ENCODE results near the gene SIRPG.
"Not testable (repeated sequence)": the region's sequence is repeated elsewhere in the genome, so short reads cannot be mapped to it uniquely, and the experiment has no call there.

Gene SIRPG

GRCh38 chr20:1671891-1672669 lies 14.5 kb upstream of the SIRPG start:
- DNase-seq, result no peak

DNA sequence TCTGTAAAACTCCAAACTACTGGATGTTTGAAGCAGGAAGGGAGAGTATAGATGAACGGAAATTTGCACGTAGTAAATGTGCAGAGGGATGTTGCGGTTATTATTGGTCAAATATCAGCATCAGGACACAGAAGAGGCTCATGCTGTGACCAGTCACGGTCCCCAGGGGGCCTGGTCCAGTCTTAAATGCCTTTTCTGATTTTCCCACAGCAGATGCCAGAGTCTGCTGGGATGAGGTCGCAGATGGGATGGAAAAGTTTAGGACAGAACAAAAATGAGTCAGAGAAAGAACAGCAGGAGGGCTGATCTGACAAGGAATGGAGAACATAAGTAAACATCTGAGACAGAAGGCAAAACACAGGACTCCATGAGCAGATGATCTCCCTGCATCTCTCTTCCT lies 11.7 kb upstream of the SIRPG start:
- peak in 1 of 2 experiments; percentile 12 for DNase-seq

DNA sequence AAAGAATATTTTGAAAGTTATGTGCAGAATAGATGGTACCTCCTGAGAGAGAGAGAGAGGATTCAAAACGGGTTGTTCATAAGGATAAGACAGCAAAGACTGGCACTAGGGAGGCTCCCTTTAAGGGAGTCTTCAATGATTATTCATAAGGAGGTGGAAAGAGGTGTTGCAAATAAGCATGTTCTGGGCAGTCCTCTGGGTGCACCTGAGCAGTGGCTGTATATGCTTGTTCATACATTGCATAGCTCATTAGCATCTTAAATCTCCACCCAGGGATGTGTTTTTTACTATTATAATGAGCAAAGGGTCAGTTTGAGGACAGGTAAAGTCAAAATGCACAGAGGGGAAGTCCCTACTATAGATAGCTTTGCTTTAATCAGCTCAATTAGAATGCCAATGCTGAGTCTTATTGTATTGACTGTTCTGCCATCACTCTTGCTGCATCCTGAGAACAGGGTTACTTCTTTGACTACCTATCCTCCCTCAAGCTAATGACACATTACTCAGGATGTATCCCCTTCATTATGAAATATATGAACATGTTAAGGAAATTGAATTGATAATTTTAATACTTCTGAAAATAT lies 10.0 kb upstream of the SIRPG start:
- no peak for DNase-seq

GRCh38 chr20:1666802-1667201 lies 9.2 kb upstream of the SIRPG start:
- no peak for DNase-seq

GRCh38 chr20:1665345-1665744 lies 7.8 kb upstream of the SIRPG start:
- no peak for DNase-seq

- DNase-seq, result no peak
Observed at GRCh38 chr20:1664911-1665310, 7.3 kb upstream of the SIRPG start.

GRCh38 chr20:1663917-1664316 lies 6.3 kb upstream of the SIRPG start:
- no peak for DNase-seq

DNA sequence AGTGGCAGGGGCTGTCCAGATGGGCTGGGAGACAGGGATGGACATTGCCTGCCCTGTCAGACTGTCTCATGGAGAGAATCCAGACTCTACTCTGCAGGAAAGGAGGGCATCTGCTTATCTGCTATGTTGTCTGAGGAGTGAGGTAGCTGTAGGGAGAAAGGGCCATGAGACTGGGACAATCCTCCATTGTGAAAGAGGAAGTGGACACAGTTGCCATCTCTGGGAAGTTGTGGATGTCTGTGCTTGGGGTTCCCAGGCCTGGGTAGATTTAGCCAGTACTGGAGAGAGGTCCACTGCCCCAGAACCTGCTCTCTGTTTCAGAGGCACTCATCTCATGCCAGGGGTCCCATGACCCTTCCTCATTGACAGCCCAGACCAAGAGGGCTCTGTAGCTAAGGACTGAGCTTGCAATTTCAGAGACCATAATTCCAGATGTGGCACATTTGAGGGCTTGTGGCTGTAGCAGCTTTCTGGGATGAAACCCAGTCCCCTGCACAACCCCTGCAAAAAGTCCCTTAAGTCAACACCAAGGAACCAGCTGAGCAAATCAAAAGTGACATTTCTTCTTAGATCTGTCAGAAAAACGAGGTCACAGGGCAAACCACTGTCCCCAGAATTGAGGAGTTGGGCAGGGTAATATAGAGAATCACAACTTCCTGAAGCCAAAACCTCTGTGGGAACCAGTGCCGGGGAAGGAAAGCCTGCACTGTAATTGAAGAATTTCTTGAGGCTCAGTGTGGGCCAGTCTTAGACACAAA lies 4.1 kb upstream of the SIRPG start:
- no peak for DNase-seq

GRCh38 chr20:1660246-1660645 lies 2.7 kb upstream of the SIRPG start:
- DNase-seq, result no peak

DNA sequence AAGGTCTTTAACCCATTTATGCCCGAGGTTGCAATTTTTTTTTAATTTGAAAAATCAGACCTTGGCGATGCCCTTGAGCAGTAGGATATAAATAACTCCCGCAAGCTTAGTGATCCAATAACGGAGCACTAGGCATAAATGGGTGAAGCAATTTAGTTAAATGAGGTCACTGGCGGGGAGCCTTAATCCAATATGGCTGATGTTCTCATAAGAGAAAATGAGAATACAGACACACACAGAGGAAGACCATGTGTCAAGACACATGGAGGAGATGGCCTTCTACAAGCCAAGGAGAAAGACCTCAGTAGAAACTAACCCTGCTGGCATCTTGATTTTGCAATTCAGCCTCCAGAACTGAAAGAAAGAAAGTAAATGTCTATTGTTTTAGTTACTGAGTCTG lies 735 bp downstream of the SIRPG start:
- DNase-seq, result no peak

DNA sequence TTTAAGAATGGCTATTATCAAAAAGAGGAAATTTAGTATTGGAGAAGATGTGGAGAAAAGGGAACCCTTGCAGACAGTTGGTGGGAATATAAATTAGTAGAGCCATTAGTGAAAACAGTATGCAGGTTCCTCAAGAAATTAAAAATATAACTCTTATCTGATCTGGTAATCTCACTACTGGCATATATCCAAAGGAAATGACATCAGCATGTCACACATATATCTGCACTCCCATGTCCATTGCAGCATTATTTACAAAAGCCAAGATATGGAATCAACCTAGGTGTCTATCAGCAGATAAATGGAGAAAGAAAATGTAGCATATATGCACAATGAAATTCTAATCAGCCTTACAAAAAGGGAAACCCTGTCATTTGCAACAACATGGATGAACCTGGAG lies 2.6 kb downstream of the SIRPG start:
- DNase-seq, result no peak

GRCh38 chr20:1652960-1653359 lies 4.6 kb downstream of the SIRPG start:
- no peak for DNase-seq

- DNase-seq, result no peak
Observed at GRCh38 chr20:1652104-1652503, 5.5 kb downstream of the SIRPG start.

DNA sequence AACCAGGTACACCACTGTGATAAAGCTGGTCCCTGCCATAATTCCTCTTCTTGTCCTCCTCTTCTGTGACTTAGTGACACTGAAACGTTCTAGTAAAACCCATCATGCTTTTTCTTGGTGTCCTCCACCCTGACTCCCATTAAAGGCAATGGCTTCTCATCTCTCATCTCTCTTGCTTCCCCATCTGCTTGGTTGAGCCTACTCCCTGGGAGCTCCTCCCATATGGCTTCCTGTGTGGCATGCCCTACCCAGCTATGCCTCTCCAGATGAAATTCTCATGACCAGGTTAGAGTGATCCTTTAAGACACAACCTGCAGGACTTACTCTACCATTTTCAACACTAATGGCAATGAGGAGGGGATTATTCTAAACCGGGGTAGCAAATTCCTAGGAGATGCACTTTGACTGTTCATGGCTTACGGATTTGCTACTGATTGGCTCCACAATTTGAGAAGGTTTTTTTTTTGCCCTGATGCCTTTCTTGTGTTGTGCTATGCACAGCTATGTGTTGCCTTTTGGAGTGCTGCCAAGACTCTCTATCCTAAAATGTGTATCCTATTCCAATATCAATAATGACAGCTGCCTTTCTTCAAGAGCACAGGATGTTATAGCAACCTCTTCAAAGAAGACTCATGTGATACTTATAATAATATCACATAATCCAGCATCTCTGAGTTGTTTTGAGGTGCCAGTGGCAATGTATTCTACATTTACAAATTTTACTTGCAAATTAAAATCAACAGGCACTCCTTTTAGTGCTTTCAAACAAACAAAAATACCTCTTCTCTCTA lies 6.1 kb downstream of the SIRPG start:
- DNase-seq, result peak in 1 of 2 experiments; percentile 30

- DNase-seq, result no peak
Observed at GRCh38 chr20:1648101-1648500, 9.5 kb downstream of the SIRPG start.

GRCh38 chr20:1646975-1647431 lies 10.6 kb downstream of the SIRPG start:
- no peak for DNase-seq

DNA sequence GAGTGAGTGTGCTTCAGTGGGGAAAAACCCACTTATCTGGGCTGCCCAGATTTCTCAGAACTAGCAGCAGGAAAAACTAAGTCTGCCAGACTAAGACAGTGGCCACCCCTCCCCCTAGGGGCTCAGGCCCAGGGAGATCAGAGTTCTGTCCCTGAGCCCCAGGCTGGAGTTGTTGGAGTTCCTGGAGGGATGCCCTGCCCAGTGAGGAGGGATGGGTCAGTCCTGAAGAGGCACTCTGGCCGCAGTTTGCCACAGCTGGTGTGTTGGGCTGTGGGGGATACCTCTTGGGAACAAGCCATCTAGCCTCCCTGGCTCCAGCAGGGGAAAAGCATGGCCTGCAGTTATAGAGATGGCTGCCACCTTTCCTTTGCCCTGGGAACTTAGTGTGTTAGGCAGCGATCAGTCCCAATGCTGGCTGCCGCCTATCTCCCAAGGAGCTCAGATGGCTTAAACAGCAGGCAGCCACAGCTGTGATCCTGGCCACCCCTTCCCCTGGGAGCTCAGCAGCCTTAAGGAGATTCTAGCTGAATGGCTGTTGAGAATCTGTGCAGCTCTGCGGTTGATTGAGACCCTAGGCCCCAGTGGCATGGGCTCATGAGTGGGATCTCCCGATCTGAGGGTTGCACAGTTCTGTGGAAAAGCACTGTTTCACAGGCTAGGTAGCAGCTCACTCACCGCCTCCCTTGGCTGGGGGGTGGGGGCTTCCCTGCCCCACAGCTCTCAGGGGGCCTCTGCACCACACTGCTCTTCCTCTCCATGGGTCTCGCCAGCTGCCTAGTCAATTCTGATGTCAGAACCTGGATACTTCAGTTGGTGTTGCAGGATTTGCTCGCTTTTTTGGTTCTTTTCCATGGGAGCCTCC lies 13.2 kb downstream of the SIRPG start:
- no peak for DNase-seq

- DNase-seq, result not testable (repeated sequence)
Observed at GRCh38 chr20:1638643-1639042, 18.9 kb downstream of the SIRPG start.

DNA sequence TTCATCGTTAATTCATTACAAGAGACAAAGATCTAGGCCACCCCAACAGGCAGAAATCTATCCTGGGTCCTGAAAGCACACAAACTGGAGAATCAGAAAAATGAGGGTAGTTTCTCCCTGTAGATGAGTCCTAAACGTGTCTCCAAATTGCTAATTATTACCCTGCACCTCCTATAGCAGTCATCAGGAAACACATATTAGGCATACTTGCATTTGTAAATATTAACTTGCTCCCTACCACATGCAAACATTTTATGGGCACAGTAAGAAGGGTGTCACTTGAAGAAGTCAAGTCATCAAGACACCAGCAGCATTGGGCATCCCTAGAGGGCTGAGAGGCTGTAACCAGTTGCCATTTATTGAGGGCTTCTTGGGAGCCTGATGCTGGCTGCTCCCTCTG lies 19.8 kb downstream of the SIRPG start:
- no peak for DNase-seq

GRCh38 chr20:1637226-1637625 lies 20.4 kb downstream of the SIRPG start:
- no peak for DNase-seq

DNA sequence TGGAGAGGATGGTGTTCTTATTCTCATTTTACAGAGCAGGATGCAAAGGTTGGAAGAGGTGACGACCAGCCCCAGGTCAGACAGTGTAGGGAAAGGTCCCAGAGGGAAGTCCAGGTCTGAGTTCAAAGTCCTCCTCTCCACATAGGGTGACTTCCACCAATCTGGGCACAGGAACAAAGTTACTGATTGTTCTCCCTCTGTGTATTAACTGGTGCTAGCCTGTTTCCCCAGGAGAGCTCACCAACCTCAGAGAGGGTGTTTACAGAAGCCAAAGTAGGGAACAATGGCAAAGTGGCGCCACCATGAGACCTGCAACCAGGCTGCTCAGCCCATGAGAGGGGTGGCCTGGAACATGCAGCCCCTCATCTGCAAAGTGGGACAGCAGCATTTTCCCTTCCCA lies 21.0 kb downstream of the SIRPG start:
- DNase-seq, result no peak
